Activated T-helper 1 cell treated with anti-CD3 and anti-CD28 coated beads, Interleukin-2, amount 50 U/mL, for 16 hours (primary cell): ENCODE results near the gene TAS2R60.
"Not testable (repeated sequence)": the region's sequence is repeated elsewhere in the genome, so short reads cannot be mapped to it uniquely, and the experiment has no call there.

Source experiments
- DNase-seq, 2 donors: peaks; one replicate each; pipeline ENCODE4 v3.0.0-alpha.2; 2020; ENCODE audit warnings: low read depth in 1 of 2, low spot score in 1 of 2

TAS2R60 gene

GRCh38 chr7:143410521-143411004 lies 32.7 kb upstream of the TAS2R60 start:
- no peak for DNase-seq

- no peak for DNase-seq
Observed at GRCh38 chr7:143411976-143412708, 31.1 kb upstream of the TAS2R60 start.

DNA sequence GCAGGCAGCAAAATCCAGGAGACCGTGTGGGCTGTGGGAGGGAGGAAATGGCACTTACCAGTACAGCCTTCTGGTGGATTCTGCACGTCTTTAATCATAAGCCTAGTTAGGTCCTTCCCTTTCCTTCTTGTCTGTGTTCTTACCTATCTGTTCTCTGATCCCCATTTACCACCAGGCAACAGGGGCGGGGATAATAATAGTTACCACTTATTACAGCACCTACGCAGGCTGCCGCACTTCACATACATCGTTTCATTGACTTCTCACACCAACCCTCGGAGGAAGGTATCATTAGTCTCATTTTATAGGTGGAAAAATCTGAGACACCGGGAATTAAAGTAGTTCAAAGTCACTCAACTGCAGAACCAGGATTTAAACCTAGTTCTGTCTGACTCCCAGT lies 30.1 kb upstream of the TAS2R60 start:
- DNase-seq, result no peak

DNA sequence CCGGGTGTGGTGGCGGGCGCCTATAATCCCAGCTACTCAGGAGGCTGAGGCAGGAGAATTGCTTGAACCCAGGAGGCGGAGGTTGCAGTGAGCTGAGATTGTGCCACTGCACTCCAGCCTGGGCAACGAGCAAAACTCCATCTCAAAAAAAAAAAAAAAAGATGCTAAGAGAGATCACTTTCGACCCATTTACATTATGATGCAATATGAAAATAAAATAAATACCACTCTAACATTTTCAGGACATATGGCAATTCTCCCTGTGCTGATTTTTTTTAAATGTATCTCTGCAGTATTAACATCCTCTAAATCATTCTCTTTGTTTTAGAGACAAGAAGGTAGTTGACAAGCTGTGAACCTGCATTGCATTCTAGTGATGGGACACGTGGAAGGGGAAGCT lies 28.0 kb upstream of the TAS2R60 start:
- DNase-seq, result not testable (repeated sequence)

GRCh38 chr7:143415742-143416397 lies 27.4 kb upstream of the TAS2R60 start:
- DNase-seq, result no peak

GRCh38 chr7:143416565-143417149 lies 26.6 kb upstream of the TAS2R60 start:
- DNase-seq, result no peak

- no peak for DNase-seq
Observed at GRCh38 chr7:143417734-143418383, 25.4 kb upstream of the TAS2R60 start.

DNA sequence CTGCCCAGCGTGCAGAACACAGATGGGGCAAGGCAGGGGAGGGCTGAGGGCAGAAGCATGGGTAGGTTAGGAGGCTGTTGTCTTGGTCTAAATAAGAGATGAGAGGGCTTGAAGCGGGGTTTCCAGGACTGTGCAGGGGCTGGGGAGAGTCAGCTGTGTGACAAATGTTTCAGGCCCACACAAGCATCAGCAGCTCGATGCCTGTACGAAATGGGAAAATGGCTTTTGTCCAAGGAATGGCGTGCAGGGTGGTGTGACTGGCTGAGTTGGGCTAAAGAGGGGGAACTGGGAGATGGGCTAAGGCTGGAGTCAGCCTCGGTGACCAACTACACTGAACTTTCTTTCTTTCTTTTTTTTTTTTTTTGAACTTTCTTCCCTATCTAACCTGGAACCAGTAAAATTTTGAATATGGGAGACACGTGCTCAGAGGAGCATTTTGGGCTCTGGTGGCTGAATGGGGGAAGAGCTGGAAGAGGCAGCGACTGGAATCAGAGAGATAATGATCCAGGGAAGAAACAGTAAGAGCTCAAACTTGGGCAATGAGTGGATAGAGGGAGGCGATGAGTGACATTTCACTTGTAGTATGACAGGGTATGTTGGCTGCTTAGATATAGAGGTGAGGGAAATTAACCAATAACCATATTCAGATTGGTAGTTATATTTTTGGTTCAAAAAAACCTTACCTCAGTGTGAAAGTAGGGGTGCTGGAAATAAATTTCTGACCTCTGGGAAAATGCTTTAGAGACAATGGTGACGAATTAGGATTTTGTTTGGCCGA lies 24.4 kb upstream of the TAS2R60 start:
- DNase-seq, result no peak

GRCh38 chr7:143419880-143420279 lies 23.4 kb upstream of the TAS2R60 start:
- DNase-seq, result no peak

DNA sequence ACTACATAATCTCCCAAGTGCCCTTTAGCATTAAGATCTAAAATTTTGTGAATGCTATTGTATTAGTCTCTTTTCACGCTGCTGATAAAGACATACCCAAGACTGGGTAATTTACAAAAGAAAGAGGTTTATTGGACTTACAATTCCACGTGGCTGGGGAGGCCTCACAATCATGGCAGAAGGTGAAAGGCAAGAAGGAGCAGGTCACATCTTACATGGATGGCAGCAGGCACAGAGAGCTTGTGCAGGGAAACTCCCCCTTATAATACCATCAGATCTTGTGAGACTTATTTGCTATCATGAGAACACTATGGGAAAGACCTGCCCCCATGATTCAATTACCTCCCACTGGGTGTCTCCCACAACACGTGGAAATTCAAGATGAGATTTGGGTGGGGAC lies 22.6 kb upstream of the TAS2R60 start:
- not testable (repeated sequence) for DNase-seq

GRCh38 chr7:143422033-143422432 lies 21.2 kb upstream of the TAS2R60 start:
- no peak for DNase-seq

DNA sequence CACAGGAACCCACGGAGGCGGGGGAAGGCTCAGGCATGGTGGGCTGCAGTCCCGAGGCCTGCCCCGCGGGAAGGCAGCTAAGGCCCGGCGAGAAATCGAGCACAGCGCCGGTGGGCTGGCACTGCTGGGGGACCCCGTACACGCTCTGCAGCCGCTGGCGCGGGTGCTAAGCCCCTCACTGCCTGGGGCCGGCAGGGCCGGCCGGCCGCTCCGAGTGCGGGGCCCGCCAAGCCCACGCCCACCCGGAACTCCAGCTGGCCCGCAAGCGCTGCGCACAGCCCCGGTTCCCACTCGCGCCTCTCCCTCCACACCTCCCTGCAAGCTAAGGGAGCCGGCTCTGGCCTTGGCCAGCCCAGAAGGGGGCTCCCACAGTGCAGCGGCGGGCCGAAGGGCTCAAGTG lies 18.8 kb upstream of the TAS2R60 start:
- DNase-seq, result not testable (repeated sequence)

- DNase-seq, result no peak
Observed at GRCh38 chr7:143426479-143427142, 16.6 kb upstream of the TAS2R60 start.

DNA sequence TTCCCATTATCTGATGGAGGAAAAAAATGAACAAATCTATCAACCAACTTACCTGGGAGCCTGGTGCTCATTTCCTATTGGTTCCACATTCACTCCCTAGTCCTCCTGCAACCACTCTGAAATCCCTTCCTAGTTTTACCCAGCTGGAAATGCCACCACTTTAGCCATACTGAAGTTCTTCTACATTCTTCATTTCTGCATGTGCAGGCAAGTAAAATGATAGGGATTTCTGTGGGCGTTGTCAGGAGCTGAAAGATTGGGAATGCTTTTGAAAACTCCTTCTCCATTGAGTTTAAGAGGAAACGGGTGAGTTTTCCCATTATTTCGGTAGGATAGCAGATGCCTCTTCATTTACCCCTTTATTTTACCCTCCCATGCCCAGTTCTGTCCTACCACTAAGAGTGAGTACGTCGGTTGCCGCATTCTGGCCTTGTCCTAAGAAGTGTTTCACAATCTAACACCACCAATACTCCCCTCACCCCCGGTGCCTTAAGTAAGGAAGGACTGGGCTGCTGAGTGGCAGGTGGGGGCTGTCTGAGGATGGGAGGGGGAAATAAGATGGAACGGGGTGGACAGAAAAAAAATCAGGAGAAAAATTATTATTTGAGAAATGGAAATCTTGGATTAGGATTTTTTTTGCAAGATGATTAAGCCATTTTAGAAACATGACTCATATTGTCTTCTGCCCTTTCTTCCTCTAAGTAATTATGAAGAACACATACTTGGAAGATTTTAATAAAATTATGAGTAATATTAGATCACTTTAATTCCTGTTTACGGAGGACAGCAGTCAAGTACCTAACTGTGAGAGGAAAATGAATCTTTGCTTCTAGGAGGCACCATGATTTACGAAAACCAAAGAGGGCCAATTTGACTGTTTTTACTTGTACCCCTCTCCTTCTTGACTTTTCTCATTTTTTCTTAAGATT lies 13.2 kb upstream of the TAS2R60 start:
- DNase-seq, result no peak

GRCh38 chr7:143431109-143431508 lies 12.1 kb upstream of the TAS2R60 start:
- DNase-seq, result no peak

GRCh38 chr7:143433759-143434158 lies 9.5 kb upstream of the TAS2R60 start:
- DNase-seq, result no peak

- no peak for DNase-seq
Observed at GRCh38 chr7:143434660-143435059, 8.6 kb upstream of the TAS2R60 start.

- DNase-seq, result no peak
Observed at GRCh38 chr7:143435266-143435665, 8.0 kb upstream of the TAS2R60 start.

- DNase-seq, result no peak
Observed at GRCh38 chr7:143436325-143436946, 6.8 kb upstream of the TAS2R60 start.
